ENCODE measurements around the gene RPL7L1. TPM values are rescaled to one million over a fixed set of nuclear protein-coding genes. Genes with fewer than 3 reads are reported as not detected.

RPL7L1 gene
- total and polyA plus RNA-seq, 2 of the 13 experiments (the other 11 are each of a cell fraction or from before 2014, with no cell fraction given) = 51.6 to 179 TPM

GRCh38 chr6:42901538-42901957 is 22.1 kb downstream of the RPL7L1 start (continued):
- no peak for TF ChIP-seq ATF6 (CRISPR knock-in tag; conservative IDR thresholded peaks at IDR 0.05)
- no peak for TF ChIP-seq MAFK (conservative IDR thresholded peaks at IDR 0.05 in 1 of 2, IDR thresholded peaks at IDR 0.05 in 1 of 2; ENCODE audit: low read length in 2 of 2)
- TF ChIP-seq, protein P1, sequence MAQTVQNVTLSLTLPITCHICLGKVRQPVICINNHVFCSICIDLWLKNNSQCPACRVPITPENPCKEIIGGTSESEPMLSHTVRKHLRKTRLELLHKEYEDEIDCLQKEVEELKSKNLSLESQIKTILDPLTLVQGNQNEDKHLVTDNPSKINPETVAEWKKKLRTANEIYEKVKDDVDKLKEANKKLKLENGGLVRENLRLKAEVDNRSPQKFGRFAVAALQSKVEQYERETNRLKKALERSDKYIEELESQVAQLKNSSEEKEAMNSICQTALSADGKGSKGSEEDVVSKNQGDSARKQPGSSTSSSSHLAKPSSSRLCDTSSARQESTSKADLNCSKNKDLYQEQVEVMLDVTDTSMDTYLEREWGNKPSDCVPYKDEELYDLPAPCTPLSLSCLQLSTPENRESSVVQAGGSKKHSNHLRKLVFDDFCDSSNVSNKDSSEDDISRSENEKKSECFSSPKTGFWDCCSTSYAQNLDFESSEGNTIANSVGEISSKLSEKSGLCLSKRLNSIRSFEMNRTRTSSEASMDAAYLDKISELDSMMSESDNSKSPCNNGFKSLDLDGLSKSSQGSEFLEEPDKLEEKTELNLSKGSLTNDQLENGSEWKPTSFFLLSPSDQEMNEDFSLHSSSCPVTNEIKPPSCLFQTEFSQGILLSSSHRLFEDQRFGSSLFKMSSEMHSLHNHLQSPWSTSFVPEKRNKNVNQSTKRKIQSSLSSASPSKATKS (CRISPR knock-in tag; IDR thresholded peaks at IDR 0.05) = no peak
- TF ChIP-seq GTF3A (CRISPR knock-in tag; conservative IDR thresholded peaks at IDR 0.05) = no peak
- no peak; the same call in 1 of the 2 replicates for TF ChIP-seq MIER3 (CRISPR knock-in tag; IDR thresholded peaks at IDR 0.05; ENCODE audit: borderline replicate concordance)
- TF ChIP-seq ZNF850 (CRISPR knock-in tag; conservative IDR thresholded peaks at IDR 0.05) = no peak
- 0 out of 2 replicates have a peak, but pooled peaks have one; percentile 63 for TF ChIP-seq ZNF557 (CRISPR knock-in tag; IDR thresholded peaks at IDR 0.05)
- TF ChIP-seq ZSCAN30 (CRISPR knock-in tag; IDR thresholded peaks at IDR 0.05) = no peak
- TF ChIP-seq YEATS2 (CRISPR knock-in tag; IDR thresholded peaks at IDR 0.05; ENCODE audit: borderline replicate concordance) = 0 out of 2 replicates have a peak, but pooled peaks have one; percentile 18
- TF ChIP-seq CEBPG (CRISPR knock-in tag; IDR thresholded peaks at IDR 0.05) = peak; percentile 47; the same call in 1 of the 2 replicates
- peak; percentile 63; the same call in 1 of the 2 replicates for TF ChIP-seq PITX1 (CRISPR knock-in tag; IDR thresholded peaks at IDR 0.05)
- peak; percentile 27; the same call in 1 of the 2 replicates for TF ChIP-seq ZBTB20 (CRISPR knock-in tag; IDR thresholded peaks at IDR 0.05; ENCODE audit: borderline replicate concordance, low read depth)
- 0 out of 2 replicates have a peak, but pooled peaks have one; percentile 65 for TF ChIP-seq SMAD1 (CRISPR knock-in tag; IDR thresholded peaks at IDR 0.05; ENCODE audit: borderline replicate concordance, low read depth)
- peak; percentile 43; the same call in 1 of the 2 replicates for TF ChIP-seq HDAC1 (CRISPR knock-in tag; IDR thresholded peaks at IDR 0.05)
- no peak for TF ChIP-seq CBX2 (IDR thresholded peaks at IDR 0.05; ENCODE audit: low read depth, low read length)
- no peak for TF ChIP-seq CBX2 (CRISPR knock-in tag; IDR thresholded peaks at IDR 0.05; ENCODE audit: low read depth)
- no peak for TF ChIP-seq FLYWCH1 (CRISPR knock-in tag; IDR thresholded peaks at IDR 0.05)
- no peak for TF ChIP-seq HCFC1 (IDR thresholded peaks at IDR 0.05; ENCODE audit: low read depth, low read length)
- no peak for TF ChIP-seq DZIP1 (CRISPR knock-in tag; IDR thresholded peaks at IDR 0.05)
- TF ChIP-seq SOX5 (CRISPR knock-in tag; IDR thresholded peaks at IDR 0.05; ENCODE audit: borderline replicate concordance) = no peak
- no peak for TF ChIP-seq ZNF768 (CRISPR knock-in tag; IDR thresholded peaks at IDR 0.05)
- TF ChIP-seq SPEN (CRISPR knock-in tag; IDR thresholded peaks at IDR 0.05; ENCODE audit: low read depth) = peak; percentile 45; the same call in 1 of the 2 replicates
- TF ChIP-seq NCOA1 (CRISPR knock-in tag; IDR thresholded peaks at IDR 0.05) = no peak
- no peak for TF ChIP-seq ZNF432 (CRISPR knock-in tag; IDR thresholded peaks at IDR 0.05; ENCODE audit: borderline replicate concordance)
- no peak for TF ChIP-seq ZNF570 (CRISPR knock-in tag; IDR thresholded peaks at IDR 0.05; ENCODE audit: borderline replicate concordance)
- 0 out of 2 replicates have a peak, but pooled peaks have one; percentile 18 for TF ChIP-seq PPARG (CRISPR knock-in tag; conservative IDR thresholded peaks at IDR 0.05)
